ENCODE results near the gene ATP2A2. TPM values are rescaled to one million over a fixed set of nuclear protein-coding genes. Genes with fewer than 3 reads are reported as not detected.

The ATP2A2 gene
- total and polyA plus RNA-seq, 12 donors: 316 to 4,750 (median 1,535) TPM

DNA sequence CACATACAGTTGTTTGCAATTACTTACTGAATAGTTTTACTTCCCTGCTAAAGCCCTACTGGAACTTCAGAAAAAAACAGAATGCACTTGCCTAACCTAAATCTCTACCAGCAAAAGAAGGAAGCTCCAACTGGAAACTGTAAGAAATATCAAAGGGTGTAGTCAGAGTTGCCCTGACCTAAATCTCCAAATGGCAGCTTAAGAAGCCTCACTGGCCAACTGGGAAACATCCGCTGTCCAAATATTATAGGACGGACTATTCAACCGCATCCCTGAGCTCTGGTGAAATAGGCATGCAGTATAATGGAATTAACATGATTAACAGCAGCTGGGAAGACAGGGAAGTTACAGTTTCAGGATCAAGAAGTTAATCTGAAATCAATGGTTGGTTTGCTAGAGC, 98.2 kb downstream of the ATP2A2 start:
- DNase-seq (no peak), ATAC-seq (no peak)
- peaks cover 0 to 99% (median 64%) of the 10 kb centered on the region in 9 donors for H3K36me3 ChIP-seq
- 88 to 96% methylated on average over 3 of the region's 3 CpGs for WGBS, 2 donors
- intact Hi-C loops (cut with DNase I): no loop called here
- H3K9me3 ChIP-seq: no peaks in the 10 kb centered on the region
- peaks cover 0 to 23% (median 1%) of the 10 kb centered on the region in 9 donors for H3K4me1 ChIP-seq
- no peak overlapping the region for H3K4me3 ChIP-seq
- H3K27ac ChIP-seq: peak overlapping the region in 3 of 10 donors; percentile 45 to 59 (median 49)
- no peaks in the 10 kb centered on the region for H3K27me3 ChIP-seq
- TF ChIP-seq, protein P1, sequence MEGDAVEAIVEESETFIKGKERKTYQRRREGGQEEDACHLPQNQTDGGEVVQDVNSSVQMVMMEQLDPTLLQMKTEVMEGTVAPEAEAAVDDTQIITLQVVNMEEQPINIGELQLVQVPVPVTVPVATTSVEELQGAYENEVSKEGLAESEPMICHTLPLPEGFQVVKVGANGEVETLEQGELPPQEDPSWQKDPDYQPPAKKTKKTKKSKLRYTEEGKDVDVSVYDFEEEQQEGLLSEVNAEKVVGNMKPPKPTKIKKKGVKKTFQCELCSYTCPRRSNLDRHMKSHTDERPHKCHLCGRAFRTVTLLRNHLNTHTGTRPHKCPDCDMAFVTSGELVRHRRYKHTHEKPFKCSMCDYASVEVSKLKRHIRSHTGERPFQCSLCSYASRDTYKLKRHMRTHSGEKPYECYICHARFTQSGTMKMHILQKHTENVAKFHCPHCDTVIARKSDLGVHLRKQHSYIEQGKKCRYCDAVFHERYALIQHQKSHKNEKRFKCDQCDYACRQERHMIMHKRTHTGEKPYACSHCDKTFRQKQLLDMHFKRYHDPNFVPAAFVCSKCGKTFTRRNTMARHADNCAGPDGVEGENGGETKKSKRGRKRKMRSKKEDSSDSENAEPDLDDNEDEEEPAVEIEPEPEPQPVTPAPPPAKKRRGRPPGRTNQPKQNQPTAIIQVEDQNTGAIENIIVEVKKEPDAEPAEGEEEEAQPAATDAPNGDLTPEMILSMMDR (IDR thresholded peaks at IDR 0.05): no peak

GRCh38 chr12:110379631-110380030, 98.6 kb downstream of the ATP2A2 start:
- Histone ChIP-seq H3K27me3 (no peaks in the 10 kb centered on the region), H3K4me1 (peaks cover 0 to 28% (median 0%) of the 10 kb centered on the region in 9 donors), H3K9me3 (no peaks in the 10 kb centered on the region), H3K36me3 (peaks cover 0 to 99% (median 64%) of the 10 kb centered on the region in 9 donors), H3K4me3 (no peak overlapping the region), H3K27ac (peak overlapping the region in 5 of 10 donors; percentile 22 to 59 (median 45))
- TF ChIP-seq, protein P1 (IDR thresholded peaks at IDR 0.05): no peak
- no peak for DNase-seq
- peak in 2 of 8 donors; percentile 32 to 33 for ATAC-seq
- intact Hi-C loops (cut with DNase I): no loop called here
- 54 to 58% methylated on average over 2 of the region's 2 CpGs for WGBS, 2 donors

DNA sequence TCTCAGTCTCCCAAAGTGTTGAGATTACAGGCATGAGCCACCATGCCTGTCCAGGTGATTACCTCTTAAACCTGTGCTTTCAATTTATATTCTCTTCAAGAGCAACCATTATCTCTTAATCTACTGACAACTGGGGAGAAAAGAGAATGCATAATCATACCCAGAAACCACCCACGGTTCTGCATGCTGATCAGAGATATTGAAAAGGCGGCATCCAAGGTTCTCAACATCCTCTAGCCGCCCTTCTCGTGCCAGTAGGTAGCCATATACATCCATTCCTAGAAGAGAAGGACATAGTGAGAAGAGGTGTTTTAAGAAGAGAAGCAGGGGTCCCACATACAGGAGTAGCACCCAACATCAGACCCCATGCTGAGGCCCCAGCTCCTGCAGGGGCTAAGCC, 101.6 kb downstream of the ATP2A2 start:
- no peaks in the 10 kb centered on the region for H3K9me3 ChIP-seq
- DNase-seq: no peak
- no peak overlapping the region for H3K27ac ChIP-seq
- peaks cover under 1 to 97% (median 74%) of the 10 kb centered on the region in 9 donors for H3K36me3 ChIP-seq
- no peaks in the 10 kb centered on the region for H3K27me3 ChIP-seq
- intact Hi-C loops (cut with DNase I): no loop called here
- no peak for ATAC-seq
- no peak overlapping the region for H3K4me3 ChIP-seq
- 94 to 97% methylated on average over 4 of the region's 4 CpGs for WGBS, 2 donors
- TF ChIP-seq, protein P1 (IDR thresholded peaks at IDR 0.05): no peak
- H3K4me1 ChIP-seq: peaks cover 0 to 27% (median 0%) of the 10 kb centered on the region in 9 donors

Other genes with a start within 250 kb of the ATP2A2 start
- gene C12orf76, start 232.7 kb upstream of the ATP2A2 start, total RNA-seq: 1 to 10 TPM; 3.7 to 8.3 (median 5.3) TPM
- 1 to 10 TPM; 5.9 to 7.8 TPM for gene C12orf76, start 232.7 kb upstream of the ATP2A2 start, polyA plus RNA-seq
- 10 to 100 TPM in 2 of 10 donors, 1 to 10 TPM in 8; 7.5 to 11.7 (median 8.5) TPM for gene IFT81, start 156.9 kb upstream of the ATP2A2 start, total RNA-seq
- gene IFT81, start 156.9 kb upstream of the ATP2A2 start, polyA plus RNA-seq: 1 to 10 TPM; 5.1 TPM
- gene ANAPC7, start 122.5 kb downstream of the ATP2A2 start, total RNA-seq: 10 to 100 TPM; 28.9 to 42.6 (median 34.5) TPM
- 10 to 100 TPM; 36.0 to 54.6 TPM for gene ANAPC7, start 122.5 kb downstream of the ATP2A2 start, polyA plus RNA-seq
- gene ARPC3, start 169.1 kb downstream of the ATP2A2 start, total RNA-seq: 100 to 1,000 TPM in 2 of 10 donors, 10 to 100 TPM in 8; 71.9 to 168 (median 82.6) TPM
- 100 to 1,000 TPM; 195 to 212 TPM for gene ARPC3, start 169.1 kb downstream of the ATP2A2 start, polyA plus RNA-seq
- 10 to 100 TPM; 25.3 to 37.5 (median 31.1) TPM for gene GPN3, start 187.0 kb downstream of the ATP2A2 start, total RNA-seq
- gene GPN3, start 187.0 kb downstream of the ATP2A2 start, polyA plus RNA-seq: 10 to 100 TPM in 1 of 2 donors, 1 to 10 TPM in 1; 9.4 to 46.7 TPM
- gene FAM216A, start 187.6 kb downstream of the ATP2A2 start, total RNA-seq: 1 to 10 TPM; 2.4 to 9.2 (median 5.4) TPM
- gene FAM216A, start 187.6 kb downstream of the ATP2A2 start, polyA plus RNA-seq: 10 to 100 TPM in 1 of 2 donors, 1 to 10 TPM in 1; 8.1 to 27.2 TPM
- gene VPS29, start 220.9 kb downstream of the ATP2A2 start, total RNA-seq: 100 to 1,000 TPM in 2 of 10 donors, 10 to 100 TPM in 8; 83.7 to 117 (median 91.5) TPM
- 100 to 1,000 TPM in 1 of 2 donors, 10 to 100 TPM in 1; 84.0 to 175 TPM for gene VPS29, start 220.9 kb downstream of the ATP2A2 start, polyA plus RNA-seq
- 1 to 10 TPM in 4 of 10 donors, under 1 TPM in 6; 0.23 to 1.6 (median 0.95) TPM for gene RAD9B, start 221.1 kb downstream of the ATP2A2 start, total RNA-seq
- gene RAD9B, start 221.1 kb downstream of the ATP2A2 start, polyA plus RNA-seq: 1 to 10 TPM in 1 of 2 donors, not detected in 1; 4.9 TPM

Measured in heart right ventricle (tissue), 16 donors.